ENCODE results near the gene YIPF5. TPM values are rescaled to one million over a fixed set of nuclear protein-coding genes. Genes with fewer than 3 reads are reported as not detected.

The YIPF5 gene
- total RNA-seq, 1 donor from 2014 or later, result 65.6 TPM

GRCh38 chr5:144141585-144141984 lies 28.9 kb downstream of the YIPF5 start:
- no peaks in the 10 kb centered on the region for H3K9me3 Mint-ChIP-seq
- Histone ChIP-seq H3F3A (ENCODE audit: low read depth) (no peaks in the 10 kb centered on the region), H3K27ac (no peak overlapping the region), H3K4me1 (peaks cover 26% of the 10 kb centered on the region), H3K79me2 (ENCODE audit: low read depth) (no peaks in the 10 kb centered on the region), H3K9me3 (ENCODE audit: low read depth) (no peaks in the 10 kb centered on the region), H3K4me3 (no peak overlapping the region), H3K9ac (no peak overlapping the region), H3K4me2 (no peak overlapping the region), H3K27me3 (no peaks in the 10 kb centered on the region), H3K36me3 (no peaks in the 10 kb centered on the region), H4K20me1 (ENCODE audit: low read depth) (no peaks in the 10 kb centered on the region), H2AFZ (replicated peaks) (peak overlapping the region; percentile 84)
- H3K36me3 Mint-ChIP-seq, result no peaks in the 10 kb centered on the region
- no peak for TF ChIP-seq EZH2 (IDR thresholded peaks at IDR 0.05)
- TF ChIP-seq CTCF (IDR thresholded peaks at IDR 0.05), result no peak
- no peak for TF ChIP-seq EZH2phosphoT487 (IDR thresholded peaks at IDR 0.05)
- H3K4me1 Mint-ChIP-seq, result peaks cover 18% of the 10 kb centered on the region
- DNase-seq (ENCODE audit: low spot score), result no peak
- H3K4me3 Mint-ChIP-seq, result no peak overlapping the region
- no peak overlapping the region for H3K27ac Mint-ChIP-seq
- peaks cover 2% of the 10 kb centered on the region for H3K27me3 Mint-ChIP-seq (ENCODE audit: insufficient read depth, low read depth)

GRCh38 chr5:144139586-144139985 lies 30.9 kb downstream of the YIPF5 start:
- Mint-ChIP-seq H3K9me3 (no peaks in the 10 kb centered on the region), H3K27me3 (ENCODE audit: insufficient read depth, low read depth) (peaks cover 2% of the 10 kb centered on the region), H3K27ac (no peak overlapping the region), H3K36me3 (no peaks in the 10 kb centered on the region), H3K4me3 (no peak overlapping the region), H3K4me1 (peaks cover 14% of the 10 kb centered on the region)
- TF ChIP-seq EZH2 (IDR thresholded peaks at IDR 0.05) (no peak), EZH2phosphoT487 (IDR thresholded peaks at IDR 0.05) (no peak), CTCF (IDR thresholded peaks at IDR 0.05) (no peak)
- H3K27me3 ChIP-seq, result no peaks in the 10 kb centered on the region
- no peaks in the 10 kb centered on the region for H3K9me3 ChIP-seq (ENCODE audit: low read depth)
- H2AFZ ChIP-seq (replicated peaks), result no peak overlapping the region
- H3K4me1 ChIP-seq, result peaks cover 15% of the 10 kb centered on the region
- H3K4me2 ChIP-seq, result no peak overlapping the region
- H3K27ac ChIP-seq, result no peak overlapping the region
- no peak overlapping the region for H3K9ac ChIP-seq
- H4K20me1 ChIP-seq (ENCODE audit: low read depth), result no peaks in the 10 kb centered on the region
- no peak for DNase-seq (ENCODE audit: low spot score)
- H3K4me3 ChIP-seq, result no peak overlapping the region
- no peaks in the 10 kb centered on the region for H3K36me3 ChIP-seq
- H3K79me2 ChIP-seq (ENCODE audit: low read depth), result no peaks in the 10 kb centered on the region
- no peaks in the 10 kb centered on the region for H3F3A ChIP-seq (ENCODE audit: low read depth)

GRCh38 chr5:144135113-144135762 lies 35.2 kb downstream of the YIPF5 start:
- no peaks in the 10 kb centered on the region for H3F3A ChIP-seq (ENCODE audit: low read depth)
- Mint-ChIP-seq H3K27me3 (ENCODE audit: insufficient read depth, low read depth) (no peaks in the 10 kb centered on the region), H3K4me1 (no peaks in the 10 kb centered on the region), H3K9me3 (no peaks in the 10 kb centered on the region), H3K36me3 (no peaks in the 10 kb centered on the region), H3K4me3 (no peak overlapping the region), H3K27ac (no peak overlapping the region)
- H3K27me3 ChIP-seq, result no peaks in the 10 kb centered on the region
- no peak overlapping the region for H3K27ac ChIP-seq
- H3K9me3 ChIP-seq (ENCODE audit: low read depth), result no peaks in the 10 kb centered on the region
- no peaks in the 10 kb centered on the region for H3K4me1 ChIP-seq
- H3K9ac ChIP-seq, result no peak overlapping the region
- TF ChIP-seq EZH2 (IDR thresholded peaks at IDR 0.05) (no peak), EZH2phosphoT487 (IDR thresholded peaks at IDR 0.05) (no peak), CTCF (IDR thresholded peaks at IDR 0.05) (no peak)
- no peak for DNase-seq (ENCODE audit: low spot score)
- no peaks in the 10 kb centered on the region for H3K79me2 ChIP-seq (ENCODE audit: low read depth)
- no peaks in the 10 kb centered on the region for H3K36me3 ChIP-seq
- no peak overlapping the region for H3K4me2 ChIP-seq
- no peak overlapping the region for H2AFZ ChIP-seq (replicated peaks)
- no peaks in the 10 kb centered on the region for H4K20me1 ChIP-seq (ENCODE audit: low read depth)
- no peak overlapping the region for H3K4me3 ChIP-seq

Measured in neural progenitor cell (in vitro differentiated cells).